ENCODE measurements around the gene FOXP1. TPM values are rescaled to one million over a fixed set of nuclear protein-coding genes. Genes with fewer than 3 reads are reported as not detected.

FOXP1 gene
- total RNA-seq, 2 experiments from 2014 or later, result 493 to 508 TPM

DNA sequence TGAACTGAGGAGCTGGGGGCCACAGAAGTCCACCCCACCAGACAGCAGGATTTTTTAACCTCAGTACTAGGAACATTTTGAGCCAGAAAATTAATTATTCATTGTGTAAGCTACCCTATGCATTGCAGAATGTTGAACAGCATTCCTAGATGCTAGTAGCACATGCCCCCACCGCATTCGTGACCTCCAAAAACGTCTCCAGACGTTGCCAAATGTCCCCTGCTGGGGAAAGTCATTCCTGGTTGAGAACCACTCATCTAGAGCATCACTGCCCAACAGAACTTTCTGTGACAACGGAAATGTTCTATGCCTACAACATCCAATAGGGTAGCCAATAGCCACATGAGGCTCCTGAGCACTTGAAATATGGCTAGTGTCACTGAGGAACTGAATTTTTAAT lies 333.5 kb downstream of the FOXP1 start:
- DNase-seq (no peak), ATAC-seq (ENCODE audit: poor library complexity) (no peak)
- no peaks in the 10 kb centered on the region for H3K9me3 Mint-ChIP-seq
- intact Hi-C loops (cut with DNase I, micrococcal nuclease), result no loop called here
- Histone ChIP-seq H3K36me3 (ENCODE audit: insufficient read depth, low read length) (peaks cover 18% of the 10 kb centered on the region), H3K9me3 (ENCODE audit: control insufficient read depth in 1 of 2, insufficient read depth in 1 of 2, low read length in 2 of 2) (no peaks in the 10 kb centered on the region), H3K4me3 (ENCODE audit: low read length) (no peak overlapping the region), H3K27me3 (ENCODE audit: control insufficient read depth in 1 of 2, insufficient read depth in 2 of 2, low read length in 2 of 2) (no peaks in the 10 kb centered on the region), H3K4me1 (ENCODE audit: insufficient read depth, low read length) (peaks cover 32% of the 10 kb centered on the region), H3K27ac (ENCODE audit: low read depth in 1 of 2, low read length in 2 of 2) (no peak overlapping the region)
- H3K27ac Mint-ChIP-seq, result peak overlapping the region; percentile 72
- H3K4me1 Mint-ChIP-seq (ENCODE audit: low read depth), result peaks cover 91% of the 10 kb centered on the region
- peaks cover 64% of the 10 kb centered on the region for H3K36me3 Mint-ChIP-seq (ENCODE audit: low read depth)
- H3K27me3 Mint-ChIP-seq, result no peaks in the 10 kb centered on the region
- no peak overlapping the region for H3K4me3 Mint-ChIP-seq
- no peak for TF ChIP-seq CTCF (IDR thresholded peaks at IDR 0.05)
- CTCF ChIA-PET, result no interaction called here
- POLR2A ChIA-PET, result no interaction called here

GRCh38 chr3:71247958-71248335 lies 335.6 kb downstream of the FOXP1 start:
- H3K27ac Mint-ChIP-seq, result peak overlapping the region; percentile 72
- peaks cover 59% of the 10 kb centered on the region for H3K36me3 Mint-ChIP-seq (ENCODE audit: low read depth)
- peaks cover 91% of the 10 kb centered on the region for H3K4me1 Mint-ChIP-seq (ENCODE audit: low read depth)
- no peaks in the 10 kb centered on the region for H3K9me3 ChIP-seq (ENCODE audit: control insufficient read depth in 1 of 2, insufficient read depth in 1 of 2, low read length in 2 of 2)
- DNase-seq, result no peak
- H3K27me3 ChIP-seq (ENCODE audit: control insufficient read depth in 1 of 2, insufficient read depth in 2 of 2, low read length in 2 of 2), result no peaks in the 10 kb centered on the region
- TF ChIP-seq CTCF (IDR thresholded peaks at IDR 0.05), result no peak
- intact Hi-C loops (cut with DNase I, micrococcal nuclease), result loop anchor here in 1 of 2 experiments (2.0 kb wide), 1 partner anchor 35 kb away; no protein-coding TSS in a partner anchor
- no peak for ATAC-seq (ENCODE audit: poor library complexity)
- peaks cover 30% of the 10 kb centered on the region for H3K4me1 ChIP-seq (ENCODE audit: insufficient read depth, low read length)
- peaks cover 21% of the 10 kb centered on the region for H3K36me3 ChIP-seq (ENCODE audit: insufficient read depth, low read length)
- peak overlapping the region; percentile 15 for H3K4me3 Mint-ChIP-seq
- no peaks in the 10 kb centered on the region for H3K27me3 Mint-ChIP-seq
- ChIA-PET POLR2A (no interaction called here), CTCF (interaction anchor here (0.9 kb wide), 1 partner anchor 175 kb away, joined by 3 read pairs; no protein-coding TSS in a partner anchor)
- H3K27ac ChIP-seq (ENCODE audit: low read depth in 1 of 2, low read length in 2 of 2), result no peak overlapping the region
- H3K4me3 ChIP-seq (ENCODE audit: low read length), result no peak overlapping the region
- no peaks in the 10 kb centered on the region for H3K9me3 Mint-ChIP-seq

- ATAC-seq (ENCODE audit: poor library complexity), result no peak
Observed at GRCh38 chr3:71247221-71247957, 336.1 kb downstream of the FOXP1 start.

More at GRCh38 chr3:71247221-71247957, 336.1 kb downstream of the FOXP1 start:
- TF ChIP-seq CTCF (IDR thresholded peaks at IDR 0.05), result no peak
- Histone ChIP-seq H3K27ac (ENCODE audit: low read depth in 1 of 2, low read length in 2 of 2) (no peak overlapping the region), H3K4me1 (ENCODE audit: insufficient read depth, low read length) (peaks cover 27% of the 10 kb centered on the region), H3K36me3 (ENCODE audit: insufficient read depth, low read length) (peaks cover 21% of the 10 kb centered on the region), H3K9me3 (ENCODE audit: control insufficient read depth in 1 of 2, insufficient read depth in 1 of 2, low read length in 2 of 2) (no peaks in the 10 kb centered on the region), H3K4me3 (ENCODE audit: low read length) (no peak overlapping the region), H3K27me3 (ENCODE audit: control insufficient read depth in 1 of 2, insufficient read depth in 2 of 2, low read length in 2 of 2) (no peaks in the 10 kb centered on the region)
- Mint-ChIP-seq H3K4me1 (ENCODE audit: low read depth) (peaks cover 91% of the 10 kb centered on the region), H3K36me3 (ENCODE audit: low read depth) (peaks cover 56% of the 10 kb centered on the region), H3K9me3 (no peaks in the 10 kb centered on the region), H3K4me3 (peak overlapping the region; percentile 15), H3K27ac (peak overlapping the region; percentile 72), H3K27me3 (no peaks in the 10 kb centered on the region)
- DNase-seq, result peak in 2 of 14 experiments; percentile 27 to 30
- CTCF ChIA-PET, result interaction anchor here (0.9 kb wide), 1 partner anchor 175 kb away, joined by 3 read pairs; no protein-coding TSS in a partner anchor
- intact Hi-C loops (cut with DNase I, micrococcal nuclease), result loop anchor here in 1 of 2 experiments (2.0 kb wide), 1 partner anchor 35 kb away; no protein-coding TSS in a partner anchor
- POLR2A ChIA-PET, result no interaction called here
